HepG2 (cell line): ENCODE measurements around the gene IQCN. TPM values are rescaled to one million over a fixed set of nuclear protein-coding genes. Genes with fewer than 3 reads are reported as not detected.

Experiments used
- AGO1 ChIP-seq: fragments of 200-400 bp; formaldehyde crosslinking; IDR thresholded peaks from 2 replicates; pipeline ENCODE4 v1.6.1; 2017; ENCODE audit warnings: mild to moderate bottlenecking, low read depth, low read length, moderate library complexity; ENCODE audit not compliant: poor library complexity, severe bottlenecking
- FOXJ3 ChIP-seq: sonication (generic); formaldehyde crosslinking; IDR thresholded peaks from 2 replicates; pipeline ENCODE4 v1.4.0; 2020; ENCODE audit warnings: missing genetic modification reagents, mild to moderate bottlenecking, borderline replicate concordance
- NBN ChIP-seq: fragments of 450-650 bp; conservative IDR thresholded peaks from 2 replicates; pipeline ENCODE4 v1.6.1; 2017
- NFYB ChIP-seq: sonication (generic); formaldehyde crosslinking; IDR thresholded peaks from 2 replicates; pipeline ENCODE4 v1.4.0; 2020; ENCODE audit warnings: missing genetic modification reagents
- POLR2G ChIP-seq: fragments of 200-400 bp; formaldehyde crosslinking; IDR thresholded peaks from 2 replicates; pipeline ENCODE4 v1.6.1; 2018; ENCODE audit warnings: mild to moderate bottlenecking, low read depth, low read length, moderate library complexity
- SIN3A ChIP-seq: IDR thresholded peaks from 2 replicates; pipeline ENCODE4 v1.6.1; 2011; ENCODE audit warnings: low read depth, mild to moderate bottlenecking, control low read depth, low read length, borderline replicate concordance
- SNAPC5 ChIP-seq: sonication (generic); formaldehyde crosslinking; IDR thresholded peaks from 2 replicates; pipeline ENCODE4 v1.8.1; 2023; ENCODE audit warnings: mild to moderate bottlenecking, missing genetic modification reagents, borderline replicate concordance
- ZBED4 ChIP-seq: sonication (generic); formaldehyde crosslinking; IDR thresholded peaks from 2 replicates; pipeline ENCODE4 v1.4.0; 2020; ENCODE audit warnings: missing genetic modification reagents, borderline replicate concordance
- ZBTB38 ChIP-seq: sonication (generic); formaldehyde crosslinking; IDR thresholded peaks from 2 replicates; pipeline ENCODE4 v1.5.1; 2020; ENCODE audit warnings: mild to moderate bottlenecking, missing genetic modification reagents
- ZNF136 ChIP-seq: sonication (generic); formaldehyde crosslinking; IDR thresholded peaks from 2 replicates; pipeline ENCODE4 v1.8.1; 2022; ENCODE audit warnings: low read depth, mild to moderate bottlenecking, moderate library complexity, missing genetic modification reagents
- ZNF318 ChIP-seq: sonication (generic); formaldehyde crosslinking; IDR thresholded peaks from 2 replicates; pipeline ENCODE4 v1.4.0; 2020; ENCODE audit warnings: mild to moderate bottlenecking, missing genetic modification reagents
- ZNF546 ChIP-seq: sonication (generic); formaldehyde crosslinking; conservative IDR thresholded peaks from 2 replicates; pipeline ENCODE4 v1.8.1; 2023; ENCODE audit warnings: mild to moderate bottlenecking, missing genetic modification reagents
- ZNF784 ChIP-seq: sonication (generic); formaldehyde crosslinking; IDR thresholded peaks from 2 replicates; pipeline ENCODE4 v1.5.1; 2020; ENCODE audit warnings: missing genetic modification reagents, mild to moderate bottlenecking, borderline replicate concordance
- ZNF790 ChIP-seq: sonication (generic); formaldehyde crosslinking; IDR thresholded peaks from 2 replicates; pipeline ENCODE4 v1.8.0; 2022; ENCODE audit warnings: missing genetic modification reagents, mild to moderate bottlenecking, borderline replicate concordance
- polyA plus RNA-seq, 8 experiments: library from polyadenylated mRNA; depleted of rRNA in 3 of 8; stranded (reverse) in 7 of 8; unstranded in 1 of 8; fragments of >200 nt; fragmentation: Illumina TruSeq in 4 of 8; extraction: Trizol in 4 of 8; gene quantifications; 2 replicates each; pipeline versions ENCODE4 v1.2.1 to v1.2.3, GENCODE V29; 2011 to 2016; ENCODE audit warnings: low read depth in 4 of 8, missing spikeins in 1 of 8, mixed read lengths in 1 of 8; ENCODE audit not compliant: insufficient read depth in 1 of 8
- total RNA-seq, 5 experiments: library from RNA; depleted of rRNA; stranded (reverse); fragments of >200 nt; fragmentation: Illumina TruSeq; extraction: Trizol; gene quantifications; 2 replicates each; pipeline ENCODE4 v1.2.3, GENCODE V29; 2016; ENCODE audit warnings: low read depth in 1 of 5

Gene IQCN
- total and polyA plus RNA-seq, 2 of the 13 experiments (the other 11 are each of a cell fraction or from before 2014, with no cell fraction given) = 0.04 to 0.18 TPM

GRCh38 chr19:18281082-18282020 is 7.1 kb upstream of the IQCN start, which contains the start of gene JUND (continued):
- TF ChIP-seq ZBED4 (CRISPR knock-in tag) = peak; percentile 66; the same call in 1 of the 2 replicates
- peak; percentile 62 for TF ChIP-seq AGO1
- peak; percentile 72; the same call in 1 of the 2 replicates for TF ChIP-seq SIN3A
- TF ChIP-seq ZNF136 (CRISPR knock-in tag) = peak; percentile 59; the same call in 1 of the 2 replicates
- peak; percentile 93 for TF ChIP-seq POLR2G
- TF ChIP-seq SNAPC5 (CRISPR knock-in tag) = no peak
- TF ChIP-seq FOXJ3 = peak; percentile 98; the same call in 1 of the 2 replicates
- TF ChIP-seq ZNF546 (CRISPR knock-in tag) = 0 out of 2 replicates have a peak, but pooled peaks have one; percentile 39
- TF ChIP-seq ZNF784 = no peak
- no peak for TF ChIP-seq NBN
- TF ChIP-seq ZBTB38 = peak; percentile 45; the same call in 1 of the 2 replicates
- peak; percentile 84 for TF ChIP-seq NFYB (CRISPR knock-in tag)
- peak; percentile 58; the same call in 1 of the 2 replicates for TF ChIP-seq ZNF790 (CRISPR knock-in tag)
- TF ChIP-seq ZNF318 = peak; percentile 64; the same call in 1 of the 2 replicates
